Measurements from ENCODE around the gene CASKIN2.

- TF ChIP-seq CTCF (conservative IDR thresholded peaks at IDR 0.05), result no peak
- no peak for TF ChIP-seq EZH2 (IDR thresholded peaks at IDR 0.05; ENCODE audit: low read depth)
Measured at GRCh38 chr17:75514299-75514918, 928 bp downstream of the CASKIN2 start.
